ENCODE data around the gene MDK.

Gene MDK

DNA sequence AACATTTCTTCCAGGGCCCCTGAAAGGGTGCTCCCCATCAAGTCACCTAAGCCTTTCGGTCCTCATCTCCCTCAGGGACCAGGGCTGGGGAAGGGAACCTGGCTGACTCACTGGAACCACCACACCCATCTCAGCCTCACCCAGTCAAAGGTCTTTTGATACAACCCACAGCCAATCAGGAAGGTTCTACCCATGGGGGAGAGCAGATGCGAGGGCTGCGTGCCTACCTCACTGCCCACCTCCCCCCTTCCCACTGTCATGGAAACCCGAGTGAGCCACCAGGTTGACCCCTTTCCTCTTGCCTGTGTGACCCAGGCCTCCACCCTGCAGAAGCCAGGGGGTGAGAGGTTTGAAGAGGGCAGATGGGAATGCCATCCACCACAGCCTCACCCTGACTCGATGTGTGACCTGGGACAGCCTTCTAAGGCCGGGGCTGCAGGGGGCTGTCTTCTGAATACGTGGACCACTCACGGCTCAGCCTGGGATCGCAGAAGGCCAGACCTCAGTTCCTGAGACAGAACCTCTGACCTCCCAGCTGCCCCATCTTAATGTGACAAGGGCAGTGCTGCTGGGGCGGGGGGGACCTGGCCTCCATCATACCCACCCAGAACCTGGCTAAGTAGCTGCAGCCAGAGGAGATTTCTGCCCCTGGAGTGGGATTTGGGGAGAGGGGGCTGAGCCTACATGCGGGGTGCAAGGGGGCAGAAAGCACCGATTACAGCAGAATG, 2.7 kb downstream of the MDK start:
- no peak for DNase-seq

DNA sequence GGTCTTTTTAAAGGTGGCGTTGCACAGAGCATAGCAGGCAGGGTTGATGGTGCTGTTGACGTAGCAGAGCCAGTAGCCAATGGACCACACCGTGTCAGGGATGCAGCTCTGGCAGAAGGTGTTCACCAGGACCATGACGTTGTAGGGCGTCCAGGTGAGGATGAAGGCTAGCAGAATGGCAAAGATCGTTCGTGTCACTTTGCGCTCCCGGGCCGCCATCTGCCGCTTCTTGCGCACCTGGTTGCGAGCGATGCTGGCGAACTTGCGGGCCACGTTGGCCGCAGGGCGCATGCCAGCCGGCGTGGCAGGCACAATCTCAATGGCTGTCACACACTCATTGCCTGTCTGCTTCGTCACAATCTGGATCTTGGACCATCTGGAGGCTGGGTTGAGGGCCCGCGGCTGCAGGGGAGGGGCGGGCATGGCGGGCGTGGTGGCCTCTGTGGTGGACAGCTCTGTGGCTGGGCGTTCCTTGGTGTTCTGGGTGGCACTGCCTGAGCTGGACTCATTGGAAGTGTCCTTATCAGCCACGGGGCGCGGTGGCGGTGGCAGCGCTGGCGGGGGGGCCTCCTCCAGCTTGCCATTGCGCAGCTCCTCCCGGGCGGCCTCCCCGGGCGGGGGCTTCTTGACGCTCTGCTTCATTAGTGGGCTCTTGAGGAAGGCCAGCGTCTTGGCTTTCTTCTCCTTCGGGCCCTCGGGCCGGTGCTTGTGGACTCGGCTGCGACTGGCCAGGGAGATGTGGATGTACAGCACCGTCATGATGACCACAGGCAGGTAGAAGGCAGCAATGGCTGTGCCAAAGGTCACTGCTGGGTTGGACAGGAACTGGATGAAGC, 3.9 kb downstream of the MDK start:
- DNase-seq, result no peak

DNA sequence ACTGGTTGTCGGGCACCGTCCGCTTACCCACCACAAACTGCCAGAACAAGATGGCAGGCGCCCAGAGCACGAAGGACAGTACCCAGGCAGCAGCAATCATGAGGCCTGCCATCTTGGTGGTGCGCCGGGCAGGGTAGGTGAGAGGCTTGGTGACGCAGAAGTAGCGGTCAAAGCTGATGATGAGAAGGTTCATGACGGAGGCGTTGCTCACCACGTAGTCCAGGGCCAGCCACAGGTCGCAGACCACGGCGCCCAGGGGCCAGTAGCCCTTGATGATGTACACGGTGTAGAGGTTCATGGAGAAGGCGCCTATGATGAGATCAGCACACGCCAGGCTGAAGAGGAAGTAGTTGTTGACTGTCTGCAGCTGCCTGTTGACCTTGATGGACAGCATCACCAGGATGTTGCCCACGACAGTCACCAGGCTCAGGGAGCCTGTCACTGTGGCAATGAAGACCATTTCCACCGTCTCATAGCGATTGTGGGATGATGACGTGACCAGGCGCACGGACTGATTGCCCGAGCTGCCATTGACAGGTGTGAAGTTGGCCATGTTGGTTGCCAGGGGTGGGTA, 4.6 kb downstream of the MDK start:
- no peak for DNase-seq

DNA sequence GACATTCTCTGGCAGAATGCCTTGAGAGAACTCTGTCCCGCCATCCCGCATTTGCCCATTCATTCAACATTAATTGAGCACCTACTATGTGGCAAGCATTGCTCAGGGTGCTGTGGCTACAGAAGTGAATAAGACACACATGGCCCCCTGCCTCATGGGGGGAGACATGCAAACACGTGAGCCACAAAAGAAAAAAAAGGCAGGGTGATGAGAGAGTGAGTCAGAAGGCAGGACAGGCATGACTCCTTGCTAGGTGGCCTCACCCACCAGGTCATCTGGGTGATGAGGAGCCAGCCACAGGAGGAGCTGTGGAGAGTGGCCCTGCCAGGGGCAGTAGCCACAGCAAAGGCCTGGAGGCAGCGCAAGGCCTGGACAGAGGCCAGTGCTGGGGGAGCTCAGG, 5.2 kb downstream of the MDK start:
- DNase-seq, result no peak

DNA sequence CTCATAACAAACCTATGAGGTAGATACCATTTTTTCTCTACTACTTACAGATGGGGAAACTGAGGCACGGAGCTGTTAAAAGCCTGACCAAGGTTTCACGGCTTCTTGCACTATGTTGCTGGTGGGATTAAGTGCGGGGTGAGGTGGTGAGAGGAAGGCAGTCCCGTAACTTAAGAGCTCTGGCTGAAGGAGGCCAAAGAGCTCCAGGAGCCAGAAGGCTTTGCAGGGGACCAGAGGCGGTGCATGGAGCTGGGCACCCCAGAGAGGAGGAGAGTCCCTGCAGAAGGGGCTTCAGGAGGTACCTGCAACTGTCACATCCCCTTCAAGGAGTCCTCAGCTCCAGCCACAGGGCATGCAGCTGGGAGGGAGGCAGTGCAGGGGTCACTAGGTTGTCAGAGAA, 6.0 kb downstream of the MDK start:
- DNase-seq, result no peak

DNA sequence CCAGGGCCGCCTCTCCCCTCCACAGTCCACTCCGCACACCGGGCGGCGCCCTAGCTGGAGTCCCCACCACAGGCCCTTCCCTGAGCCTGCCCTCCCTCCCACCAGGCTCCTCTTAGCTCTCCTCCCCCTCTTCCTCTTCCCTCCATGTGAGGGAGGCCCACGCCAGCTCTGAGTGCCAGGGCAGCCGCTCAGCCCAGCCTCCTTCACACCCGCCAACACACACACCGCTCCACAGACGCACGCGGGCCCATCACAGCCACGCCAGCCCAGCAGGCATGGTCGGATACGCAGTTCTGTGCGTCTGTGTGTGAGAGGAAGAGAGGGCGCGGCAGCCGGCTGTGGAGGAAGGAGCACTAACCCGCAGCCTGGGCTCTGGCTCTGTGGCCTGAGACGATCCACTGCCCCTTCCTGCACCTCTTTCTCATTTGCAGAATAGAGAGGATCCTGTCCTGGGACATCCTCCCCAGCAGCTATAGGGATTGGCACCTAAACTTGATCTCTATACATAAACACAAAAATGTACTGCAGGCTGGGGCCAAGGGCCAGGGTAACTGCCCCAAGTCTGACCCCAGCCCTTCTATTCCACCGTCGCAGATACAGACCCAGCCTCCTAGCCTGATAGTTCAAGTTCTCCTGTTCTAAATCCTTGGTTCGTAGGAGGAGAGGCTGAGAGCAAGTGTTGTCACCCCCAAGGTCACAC, 6.6 kb downstream of the MDK start:
- no peak for DNase-seq

DNA sequence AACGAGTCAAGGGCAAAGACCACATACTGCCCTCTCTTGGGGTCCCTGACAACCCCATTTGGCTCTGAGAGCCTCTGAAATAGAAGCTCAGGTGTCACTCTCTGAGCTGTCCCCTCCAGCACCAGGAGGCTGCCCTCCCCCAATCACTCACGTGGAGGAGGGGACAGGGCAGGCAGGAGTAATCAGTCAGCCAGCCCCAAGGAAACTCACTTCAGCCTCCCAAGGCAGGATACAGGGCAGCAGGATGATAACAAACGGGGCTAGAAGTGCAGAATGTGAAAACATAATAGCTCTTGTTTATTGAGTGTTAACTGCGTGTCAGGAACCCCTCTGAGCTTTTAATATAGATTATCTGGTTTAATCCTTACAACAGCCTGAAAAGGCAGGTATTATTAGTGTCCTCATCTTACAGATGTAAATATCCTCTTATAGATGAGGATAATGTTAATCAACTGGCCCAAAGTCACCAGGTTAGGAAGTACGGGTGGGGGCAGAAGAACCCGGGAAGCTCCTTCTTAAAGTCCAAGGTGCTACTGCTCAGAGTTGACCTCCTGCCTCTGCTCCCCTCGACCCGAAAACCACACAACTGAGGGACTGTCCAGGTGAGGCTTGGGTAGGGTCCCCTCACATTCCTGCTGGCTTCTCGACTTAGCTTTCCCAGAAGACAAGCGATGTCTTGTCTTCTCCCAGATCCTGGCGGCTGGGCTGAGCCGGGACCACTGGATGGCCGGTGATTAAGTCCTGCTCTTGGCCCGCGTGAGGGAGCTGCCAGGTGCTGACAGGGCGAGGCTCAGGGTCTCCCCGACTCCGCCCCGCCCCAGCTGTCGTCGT, 7.4 kb downstream of the MDK start:
- no peak for DNase-seq

DNA sequence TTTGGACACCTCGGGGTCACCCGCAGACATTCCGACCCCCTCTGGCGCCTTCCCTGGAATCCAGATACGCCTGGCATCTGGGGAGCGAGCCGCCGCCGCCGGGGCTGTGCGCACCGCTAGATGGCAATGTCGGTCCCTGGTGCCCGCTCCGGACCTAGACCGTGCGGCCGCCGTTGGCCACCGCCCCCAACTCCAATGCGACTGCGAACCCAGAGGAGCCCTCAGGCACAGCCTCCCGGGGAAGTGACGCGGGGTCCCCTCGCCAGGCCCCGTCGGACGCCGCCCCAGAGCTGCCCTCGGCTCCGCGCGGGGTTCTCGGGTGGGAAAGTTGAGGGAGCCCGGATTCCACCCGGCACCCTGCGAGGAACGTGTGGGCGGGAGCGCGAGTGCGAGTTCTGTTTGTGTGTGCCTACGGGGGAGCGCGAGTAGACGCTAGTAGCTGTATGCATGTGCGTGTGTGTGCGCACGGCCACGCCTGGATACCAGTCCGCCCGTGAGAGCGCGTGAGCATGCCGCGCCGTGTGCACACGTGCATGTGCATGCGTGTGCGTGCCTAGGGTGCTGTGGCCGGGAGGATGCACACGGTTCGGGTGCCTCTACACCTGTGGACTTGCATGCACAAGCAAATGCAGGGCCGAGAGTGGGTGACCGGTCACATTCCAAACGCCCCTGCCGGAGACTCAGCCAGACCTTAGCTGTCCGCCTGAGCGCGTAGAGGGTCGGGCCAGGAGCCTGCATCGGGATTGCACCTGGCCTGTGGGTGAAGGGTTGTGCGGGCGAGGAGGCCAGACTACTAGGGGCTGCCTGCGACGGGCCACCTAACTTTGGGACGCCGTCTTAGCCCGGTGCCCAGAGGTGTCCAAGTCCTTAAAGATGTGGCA, 8.2 kb downstream of the MDK start:
- DNase-seq, result peak; percentile 62

DNA sequence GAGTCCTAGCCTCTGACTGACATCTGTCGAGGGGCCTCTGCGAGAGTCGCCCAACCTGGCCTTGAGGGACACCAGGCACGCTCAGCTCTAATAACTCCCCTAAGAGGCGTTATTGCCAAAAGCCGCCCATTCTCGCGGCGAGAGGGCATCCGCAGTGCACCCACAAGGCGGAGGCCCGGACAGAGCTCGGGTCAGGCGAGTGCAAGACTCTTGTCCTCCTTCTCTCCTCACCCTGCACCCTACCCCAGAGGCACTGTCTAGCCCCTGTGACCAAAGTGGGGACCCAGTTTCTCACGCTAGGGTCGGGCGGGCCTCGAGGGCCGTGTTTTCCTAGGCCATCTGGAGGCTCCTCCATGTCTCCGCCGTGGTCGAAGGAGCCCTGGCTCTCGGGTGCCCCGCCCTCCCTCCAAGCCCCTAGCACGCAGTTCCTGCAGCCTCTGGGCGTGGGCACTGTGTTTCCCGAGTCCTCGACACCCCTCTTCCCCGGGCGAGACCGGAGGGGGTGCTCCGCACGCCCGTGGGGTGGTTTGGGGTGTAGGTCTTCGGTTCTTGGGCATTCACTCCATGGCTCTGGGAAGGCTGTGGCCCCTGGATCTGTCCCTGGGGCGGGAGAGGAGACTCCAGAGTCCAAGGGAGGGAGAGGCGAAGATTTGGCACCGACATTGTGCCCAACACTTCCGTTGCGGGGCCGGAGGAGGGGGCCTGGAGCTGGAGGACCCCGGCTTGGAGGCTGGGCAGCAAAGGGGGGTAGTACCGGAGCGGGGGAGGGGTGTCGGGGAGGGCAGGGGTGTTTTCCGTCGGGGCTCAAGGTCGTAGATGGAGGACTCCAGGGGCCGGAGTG, 9.1 kb downstream of the MDK start:
- DNase-seq, result no peak

DNA sequence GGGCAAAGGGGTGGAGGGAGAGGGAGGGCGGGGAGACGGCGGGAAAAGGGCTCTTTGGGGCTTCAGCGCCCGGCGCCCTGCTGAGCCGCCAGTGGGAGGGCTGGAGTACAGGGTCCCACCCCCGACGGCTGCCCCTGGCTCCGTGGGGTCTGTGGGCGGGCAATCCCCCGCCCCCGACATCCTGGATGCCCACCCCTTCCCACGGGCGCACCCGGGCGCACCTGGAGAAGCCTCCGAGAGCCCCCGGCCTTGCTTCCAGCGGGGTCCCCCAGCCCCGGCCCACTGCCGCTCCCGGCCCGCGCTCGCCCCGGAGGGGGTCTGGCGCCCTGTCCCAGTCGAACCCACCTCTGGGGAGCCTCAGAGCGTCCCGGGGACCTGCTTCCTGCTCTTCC, 9.7 kb downstream of the MDK start:
- DNase-seq, result no peak

DNA sequence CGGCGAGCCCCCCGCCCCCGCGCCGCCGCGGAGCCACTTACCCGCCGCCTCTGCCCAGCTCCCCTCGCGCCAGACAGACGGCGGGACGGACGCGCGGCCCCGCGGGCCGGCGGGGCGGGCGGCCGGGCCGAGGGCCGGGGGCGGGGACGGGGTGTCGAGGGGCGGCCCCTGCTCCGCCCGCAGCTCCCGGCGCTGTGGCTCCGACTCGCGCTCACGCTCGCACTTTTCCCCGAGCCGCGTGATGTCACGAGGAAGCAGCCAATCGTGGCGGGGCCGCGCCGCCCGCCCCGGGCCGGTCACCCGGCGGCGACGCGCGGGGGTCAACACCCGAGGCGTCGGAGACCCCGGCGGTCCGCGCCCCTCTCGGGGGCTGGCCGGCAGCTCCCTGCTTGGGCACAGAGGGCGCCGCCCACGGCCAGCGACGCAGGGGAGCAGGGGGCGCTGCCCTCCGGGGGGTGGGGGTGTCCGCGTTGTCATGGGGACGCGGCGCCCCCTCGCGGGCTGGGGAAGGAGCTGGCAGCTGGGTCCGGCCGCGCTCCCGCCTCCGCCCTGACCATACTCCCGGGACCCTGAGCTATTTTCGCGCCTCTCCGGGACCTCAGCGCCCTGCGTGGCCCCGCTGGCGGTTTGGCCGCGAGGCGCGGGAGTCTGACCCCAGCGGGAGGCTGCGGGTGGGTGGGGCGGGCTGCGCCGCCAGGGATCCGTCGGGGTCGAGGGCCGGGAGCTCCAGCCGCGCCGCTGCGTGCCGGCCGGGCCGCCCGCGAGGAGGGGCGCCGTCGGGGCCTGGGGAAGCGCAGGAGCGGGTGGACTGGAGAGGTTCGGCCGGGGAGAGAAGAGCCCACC, 10.3 kb downstream of the MDK start, which contains the start of gene CHRM4:
Gene CHRM4 (minus strand): TSS at position 199 of the 843 bp plus-strand sequence. CDS start 5,219 bp downstream, outside the sequence.
- DNase-seq, result no peak

DNA sequence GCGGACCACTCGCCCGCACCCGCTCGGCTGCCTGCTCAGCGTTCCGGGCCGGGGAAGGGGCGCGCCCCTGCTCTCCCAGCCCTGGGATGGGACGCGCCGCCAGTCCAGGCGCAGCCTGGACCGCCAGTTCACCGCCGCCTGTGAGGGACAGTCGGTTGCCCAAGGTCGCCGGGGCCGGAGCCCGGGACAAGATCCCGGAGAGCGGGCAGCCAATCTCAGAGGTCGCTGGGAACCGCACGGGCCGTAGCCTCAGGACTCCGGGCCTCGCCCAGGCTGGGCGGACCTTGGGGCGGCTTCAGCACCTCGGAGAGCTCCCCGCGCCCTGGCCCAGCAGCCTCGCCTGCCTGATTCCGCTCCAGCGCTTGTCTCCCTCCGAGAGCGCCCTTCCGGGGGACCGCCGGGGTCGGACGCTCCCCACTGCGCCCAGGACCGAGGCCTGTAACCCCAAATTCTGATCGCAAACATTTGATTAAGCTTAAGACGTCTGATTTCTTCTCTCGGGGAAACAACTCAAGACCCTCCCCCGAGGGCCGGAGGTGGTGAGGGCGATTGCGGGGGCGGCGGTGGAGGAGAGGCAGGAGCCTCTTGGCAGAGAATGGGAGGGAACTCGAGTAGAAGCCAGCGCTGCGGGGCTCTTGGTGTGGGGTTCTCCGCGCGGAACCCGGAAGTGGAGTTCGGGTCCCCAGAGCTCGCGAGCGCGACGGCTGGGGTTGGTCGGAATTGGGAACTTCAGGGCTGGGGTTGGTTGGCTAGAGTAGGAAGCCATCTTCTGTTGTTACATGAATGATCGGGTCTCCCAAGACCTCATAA, 11.2 kb downstream of the MDK start:
- no peak for DNase-seq

DNA sequence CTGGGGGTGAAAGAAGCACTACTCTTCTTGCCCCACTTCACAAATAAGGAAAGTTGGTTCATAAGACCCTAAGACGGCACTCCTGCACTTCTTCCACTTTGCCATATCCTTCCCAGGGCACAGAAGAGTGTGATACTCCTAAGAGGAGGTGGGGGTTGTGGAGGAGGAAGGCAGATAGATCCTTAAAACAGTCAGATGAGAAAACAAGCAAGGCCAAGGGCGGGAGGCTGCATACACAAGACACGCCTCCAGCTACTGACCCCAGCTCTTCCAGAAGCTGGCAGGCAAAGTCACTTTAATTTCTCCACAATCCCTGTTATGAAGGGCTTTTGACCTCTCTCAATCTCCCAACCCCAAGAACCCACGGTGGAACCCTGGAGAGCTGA, 11.8 kb downstream of the MDK start:
- no peak for DNase-seq

DNA sequence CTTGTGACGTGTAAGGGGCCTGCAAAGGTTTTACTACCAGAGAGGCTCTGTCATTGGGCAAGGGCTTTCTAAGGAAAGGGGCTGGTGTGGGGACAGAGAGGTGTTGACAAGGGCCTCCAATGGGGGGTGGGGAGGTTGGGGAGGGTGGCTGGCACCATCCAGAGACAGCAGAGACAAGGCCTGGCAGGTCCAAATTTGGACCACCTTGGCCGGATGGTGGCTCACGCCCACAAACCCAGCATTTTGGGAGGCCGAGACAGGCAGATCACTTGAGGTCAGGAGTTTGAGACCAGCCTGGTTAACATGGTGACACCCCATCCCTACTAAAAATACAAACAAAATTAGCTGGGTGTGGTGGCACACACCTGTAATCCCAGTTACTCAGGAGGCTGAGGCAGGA, 12.3 kb downstream of the MDK start:
- no peak for DNase-seq

DNA sequence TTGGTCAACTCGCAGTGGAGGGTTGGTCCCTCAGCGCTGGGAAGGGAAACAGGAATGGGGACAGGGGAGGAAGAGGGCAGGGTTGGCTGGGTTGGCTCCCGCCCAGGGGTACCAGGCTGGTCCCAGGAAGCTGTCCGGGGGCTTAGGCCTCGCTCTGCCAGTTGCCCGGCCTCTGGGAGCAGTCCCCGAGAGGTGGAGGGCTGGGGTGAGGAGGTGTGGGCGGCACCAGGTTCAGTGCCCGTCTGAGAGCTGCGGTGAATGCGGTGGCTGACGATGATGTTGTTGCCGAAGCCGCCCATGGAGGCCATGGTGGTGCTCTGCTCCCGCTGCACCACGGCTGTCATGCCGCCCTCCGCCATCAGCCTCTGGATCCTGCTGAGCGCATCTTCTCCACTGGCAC, 16.1 kb downstream of the MDK start:
- no peak for DNase-seq

DNA sequence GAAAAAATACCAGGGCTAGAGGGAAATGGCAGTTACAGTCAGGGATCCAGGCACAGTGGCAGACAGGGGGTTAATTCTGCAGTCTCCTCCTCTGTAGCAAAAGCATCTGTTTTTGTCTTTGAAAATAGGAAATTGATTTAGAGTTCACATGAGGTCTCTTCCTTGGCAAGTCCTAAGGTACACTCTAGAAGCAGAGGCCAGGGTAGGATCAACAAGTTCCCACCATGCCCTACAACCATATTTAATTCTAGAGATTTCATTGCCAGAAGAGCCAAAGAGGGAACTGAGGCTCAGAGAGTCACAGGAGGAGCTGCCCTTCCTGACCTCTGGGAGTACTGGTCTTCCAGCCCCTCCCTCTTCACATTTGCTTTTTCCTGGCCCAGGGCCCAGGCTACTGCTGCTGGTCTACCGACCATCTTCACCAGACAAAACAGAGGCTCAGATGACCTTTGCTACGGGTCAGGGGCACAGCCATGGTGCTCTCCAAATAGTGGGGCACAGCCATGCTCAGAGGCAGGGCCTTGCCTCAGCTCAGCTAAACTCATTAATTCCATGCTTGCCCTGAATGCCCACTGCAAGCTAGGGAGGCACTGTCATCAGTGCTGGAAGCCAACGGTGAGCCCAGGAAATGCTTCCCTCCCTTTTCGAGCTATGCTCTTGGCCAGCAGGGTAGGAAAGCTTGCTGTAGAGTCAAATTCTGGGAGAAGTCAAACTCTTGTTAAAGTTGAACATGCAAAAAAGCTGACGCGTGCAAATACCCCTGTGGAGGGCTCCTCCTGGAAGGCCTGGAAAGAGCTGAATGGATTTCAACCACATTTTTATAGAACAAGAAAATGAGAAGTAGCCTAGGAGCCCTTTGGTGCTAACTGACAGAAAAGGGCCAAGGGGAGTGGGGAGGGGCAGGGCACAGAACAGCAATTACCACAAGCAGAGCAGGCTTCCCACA, 21.8 kb downstream of the MDK start:
- DNase-seq, result no peak

DNA sequence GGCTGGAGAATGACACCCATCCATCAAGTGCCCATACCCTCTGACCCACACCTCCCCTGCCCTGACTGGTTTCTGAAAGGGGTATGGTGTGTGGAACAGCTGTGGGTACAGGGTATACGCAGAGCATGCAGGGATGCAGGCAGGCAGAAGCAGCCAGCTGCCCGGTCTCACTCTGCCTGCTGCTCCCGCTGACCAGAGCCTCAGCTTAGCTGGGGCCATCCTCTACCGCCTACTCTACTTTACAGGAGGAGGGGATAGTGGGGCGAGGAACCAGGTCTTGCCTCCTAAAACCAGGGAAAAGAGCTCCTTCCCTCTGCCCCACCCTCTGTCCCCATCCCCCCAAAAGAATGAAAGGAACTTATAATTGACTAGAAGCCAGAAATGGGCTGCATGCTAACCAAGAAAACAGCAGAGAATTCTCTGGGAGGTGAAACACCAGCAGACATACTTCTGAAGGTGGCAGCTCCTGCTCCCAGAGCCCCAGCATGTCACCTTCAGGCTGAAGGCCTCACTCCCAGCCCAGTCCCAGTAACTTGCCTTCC, 23.1 kb downstream of the MDK start:
- no peak for DNase-seq

Data from NCI-H1694 treated with DMSO at 0.1 percent for 48 hours (cell line).